Mesenchymal stem cell (in vitro differentiated cells and primary cell): ENCODE measurements around the gene EPG5. TPM values are rescaled to one million over a fixed set of nuclear protein-coding genes. Genes with fewer than 3 reads are reported as not detected.

ENCODE experiments used
- small RNA-seq: library from polyadenylated mRNA; stranded (forward); fragments of <200 nt; extraction: miRNeasy Mini kit (QIAGEN cat#:217004); gene quantifications from one replicate; pipeline ENCODE3, GENCODE V24; 2013; ENCODE audit warnings: low read depth

EPG5 gene

Small RNA genes lying within 50 kb of the gene (small RNA-seq; reads per million reads assigned to genes)
- gene RN7SKP26 = not detected
